CD4-positive, CD25-positive, alpha-beta regulatory T cell (primary cell): ENCODE results near the gene HNF1A. TPM values are rescaled to one million over a fixed set of nuclear protein-coding genes. Genes with fewer than 3 reads are reported as not detected.

ENCODE experiments used
- ATAC-seq, 2 donors: fragments of 150-1000 bp; cut with Tn5 transposase; one replicate each; pipeline ENCODE4 v1.10.0; 2021; ENCODE audit warnings: low read depth in 2 of 2, moderate number of reproducible peaks in 2 of 2, moderate library complexity in 1 of 2
- DNase-seq, 3 donors: peaks; one replicate each; pipeline versions ENCODE4 v3.0.0 to v3.0.0-alpha.2; 2012 to 2022; ENCODE audit warnings: mixed read lengths in 1 of 3
- H3K27ac ChIP-seq: one replicate; pipeline ENCODE4 v1.7.0; 2013; ENCODE audit warnings: mild to moderate bottlenecking, low read length; ENCODE audit not compliant: insufficient read depth, poor library complexity, severe bottlenecking
- H3K27me3 ChIP-seq: one replicate; pipeline ENCODE4 v1.7.0; 2013; ENCODE audit warnings: low read length; ENCODE audit not compliant: control insufficient read depth, insufficient read depth
- H3K36me3 ChIP-seq: one replicate; pipeline ENCODE4 v1.7.0; 2013; ENCODE audit warnings: mild to moderate bottlenecking, low read length, moderate library complexity; ENCODE audit not compliant: control insufficient read depth, insufficient read depth
- H3K4me1 ChIP-seq: 2 replicates; pipeline ENCODE4 v1.7.0; 2013; ENCODE audit warnings: mild to moderate bottlenecking, low read length; ENCODE audit not compliant: insufficient read depth, control insufficient read depth, poor library complexity, severe bottlenecking
- H3K4me3 ChIP-seq: one replicate; pipeline ENCODE4 v1.7.0; 2013; ENCODE audit warnings: low read depth, mild to moderate bottlenecking, low read length, moderate library complexity
- H3K9me3 ChIP-seq, 2 experiments: 1 replicate in 1 of 2; 2 replicates in 1 of 2; pipeline ENCODE4 v1.7.0; 2013; ENCODE audit warnings: low read length in 2 of 2, mild to moderate bottlenecking in 1 of 2, moderate library complexity in 1 of 2; ENCODE audit not compliant: control insufficient read depth in 2 of 2
- H3K27ac Mint-ChIP-seq, 3 donors: one replicate each; pipeline ENCODE4 v1.8.0; 2020 to 2022; ENCODE audit warnings: mild to moderate bottlenecking in 3 of 3, mixed read lengths in 3 of 3, moderate library complexity in 2 of 3
- H3K27me3 Mint-ChIP-seq: one replicate; pipeline ENCODE4 v1.8.0; 2022; ENCODE audit warnings: mild to moderate bottlenecking, mixed read lengths
- H3K36me3 Mint-ChIP-seq: one replicate; pipeline ENCODE4 v1.8.0; 2020; ENCODE audit warnings: mixed read lengths
- H3K4me1 Mint-ChIP-seq, 4 donors: one replicate each; pipeline ENCODE4 v1.8.0; 2020 to 2022; ENCODE audit warnings: mixed read lengths in 4 of 4, mild to moderate bottlenecking in 1 of 4
- H3K4me3 Mint-ChIP-seq, 4 donors: one replicate each; pipeline ENCODE4 v1.8.0; 2020 to 2022; ENCODE audit warnings: mild to moderate bottlenecking in 4 of 4, mixed read lengths in 4 of 4, moderate library complexity in 3 of 4
- H3K9me3 Mint-ChIP-seq, 7 donors: one replicate each; pipeline ENCODE4 v1.8.0; 2020 to 2022; ENCODE audit warnings: mixed read lengths in 7 of 7, mild to moderate bottlenecking in 3 of 7, moderate library complexity in 2 of 7
- polyA plus RNA-seq, 4 donors: library from polyadenylated mRNA; unstranded; fragments of 300-500 nt; fragmentation: Illumina TruSeq; gene quantifications; one replicate each; pipeline ENCODE4 v1.2.3, GENCODE V29; 2021
- total RNA-seq: library from RNA; stranded (reverse); gene quantifications from one replicate; pipeline ENCODE4 v1.2.3, GENCODE V29; 2022

HNF1A gene
- total and polyA plus RNA-seq, 5 donors from 2014 or later = not detected

DNA sequence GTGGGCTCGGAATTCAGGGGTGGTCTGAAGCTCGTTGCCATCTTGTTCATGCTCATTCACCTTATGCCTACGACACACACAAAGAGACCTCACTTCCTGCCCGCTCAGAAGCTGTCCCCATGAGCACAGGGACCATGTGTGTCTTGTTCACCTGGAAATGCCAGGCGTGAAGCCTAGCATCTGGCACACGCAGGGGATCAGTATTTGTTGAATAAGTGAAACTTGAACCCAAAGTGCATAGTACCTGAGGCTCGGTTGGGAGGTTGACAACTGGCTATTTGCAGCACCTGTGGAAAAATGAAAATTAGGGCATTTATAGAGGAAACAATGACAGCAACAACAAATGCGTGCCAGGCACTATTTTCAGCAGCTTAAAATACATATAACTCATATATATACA lies 32.5 kb downstream of the HNF1A start:
- Histone ChIP-seq H3K36me3 (peaks cover 56% of the 10 kb centered on the region), H3K27me3 (no peaks in the 10 kb centered on the region), H3K4me1 (peaks cover 5% of the 10 kb centered on the region), H3K9me3 (no peaks in the 10 kb centered on the region), H3K27ac (no peak overlapping the region), H3K4me3 (no peak overlapping the region)
- Mint-ChIP-seq H3K27ac (no peak overlapping the region), H3K36me3 (peaks cover 27% of the 10 kb centered on the region), H3K9me3 (no peaks in the 10 kb centered on the region), H3K4me1 (peaks cover 3 to 20% (median 14%) of the 10 kb centered on the region in 4 donors), H3K4me3 (no peak overlapping the region), H3K27me3 (no peaks in the 10 kb centered on the region)
- ATAC-seq (no peak), DNase-seq (no peak)

- Histone ChIP-seq H3K27me3 (no peaks in the 10 kb centered on the region), H3K4me3 (no peak overlapping the region), H3K4me1 (peaks cover 8% of the 10 kb centered on the region), H3K27ac (no peak overlapping the region), H3K9me3 (no peaks in the 10 kb centered on the region), H3K36me3 (peaks cover 52% of the 10 kb centered on the region)
- DNase-seq (no peak), ATAC-seq (no peak)
- Mint-ChIP-seq H3K36me3 (peaks cover 26% of the 10 kb centered on the region), H3K27me3 (no peaks in the 10 kb centered on the region), H3K4me3 (peak overlapping the region in 1 of 4 donors; percentile 10), H3K9me3 (no peaks in the 10 kb centered on the region), H3K4me1 (peaks cover 12 to 26% (median 18%) of the 10 kb centered on the region in 4 donors), H3K27ac (peak overlapping the region in 1 of 3 donors; percentile 5)
Measured at GRCh38 chr12:121011820-121012219, 33.5 kb downstream of the HNF1A start.

DNA sequence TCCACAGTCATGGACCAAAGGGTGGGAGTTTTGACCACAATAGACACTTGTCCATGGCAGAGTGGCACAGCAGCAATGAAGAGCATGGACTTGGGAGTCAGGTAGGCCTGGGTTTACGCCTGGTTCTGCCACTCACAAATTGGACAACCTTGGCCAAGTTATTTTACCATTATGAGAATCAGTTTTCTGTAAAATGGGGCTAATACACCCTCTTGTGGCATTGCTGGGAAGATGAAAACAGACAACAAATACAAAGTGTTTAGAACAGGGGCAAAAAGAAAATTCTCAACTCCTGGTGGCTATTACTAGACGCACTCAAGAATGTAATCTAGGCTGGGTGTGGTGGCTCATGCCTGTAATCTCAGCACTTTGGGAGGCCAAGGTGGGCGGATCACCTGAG lies 35.4 kb downstream of the HNF1A start:
- H3K27me3 ChIP-seq = no peaks in the 10 kb centered on the region
- H3K4me3 Mint-ChIP-seq = peak overlapping the region in 3 of 4 donors; percentile 14 to 55 (median 49)

DNA sequence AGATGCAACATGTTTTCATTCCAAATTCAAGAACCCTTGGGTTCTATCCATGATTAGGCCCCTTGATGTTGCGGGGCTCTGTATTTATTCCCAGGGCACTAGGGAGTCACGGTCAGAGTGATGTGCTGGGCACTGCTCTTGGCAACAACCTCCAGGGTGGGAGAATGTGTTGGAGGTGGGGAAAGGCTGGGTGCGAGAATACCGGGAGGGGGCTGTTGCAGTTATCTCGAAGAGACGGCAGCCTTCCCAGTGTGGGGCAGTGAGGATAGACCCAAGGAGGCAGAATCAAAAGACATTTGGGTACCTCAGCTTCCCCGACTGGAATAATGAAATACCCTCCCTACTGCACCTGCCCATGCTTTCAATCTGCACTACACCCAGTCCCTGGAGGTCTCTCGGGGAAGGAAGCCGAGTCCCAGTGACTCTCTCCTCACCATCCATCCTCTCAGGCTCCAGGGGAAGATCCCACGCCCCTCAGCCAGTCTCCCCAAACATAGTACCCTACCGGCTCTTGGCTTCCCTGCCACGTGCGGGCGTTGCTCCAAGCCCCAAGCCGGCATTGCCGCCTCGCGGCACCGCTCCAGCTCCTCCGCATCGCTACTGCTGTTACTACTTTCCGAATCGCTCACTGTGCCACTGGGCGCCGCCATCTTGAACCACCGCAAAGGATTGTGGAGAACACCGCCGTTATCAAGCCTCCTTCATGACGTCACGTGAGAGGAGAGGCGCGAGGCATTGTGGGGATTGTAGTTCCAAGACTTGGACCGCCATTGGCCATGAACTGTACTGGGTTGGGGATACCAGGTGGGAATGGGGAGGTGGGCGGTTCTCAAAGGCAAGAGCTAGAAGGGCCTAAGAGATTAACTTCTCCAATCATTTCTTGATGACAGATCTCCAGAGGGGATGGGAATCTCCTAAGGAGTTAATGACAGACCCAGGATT lies 37.8 kb downstream of the HNF1A start, which contains the start of gene C12orf43:
TSS of gene C12orf43 (minus strand) at position 663 of the 942 bp plus-strand sequence. CDS start at position 650, 13 bp downstream.
- DNase-seq = peak; percentile 85 to 93 (median 89)
- Mint-ChIP-seq H3K36me3 (peaks cover 31% of the 10 kb centered on the region), H3K27me3 (no peaks in the 10 kb centered on the region), H3K4me3 (peak within 1 kb of the TSS; percentile 88 to 94 (median 93)), H3K27ac (peak within 1 kb of the TSS; percentile 43 to 97 (median 93)), H3K9me3 (no peaks in the 10 kb centered on the region), H3K4me1 (peaks cover 12 to 26% (median 18%) of the 10 kb centered on the region in 4 donors)
- Histone ChIP-seq H3K36me3 (peaks cover 21% of the 10 kb centered on the region), H3K4me3 (peak within 1 kb of the TSS; percentile 95), H3K27ac (peak within 1 kb of the TSS; percentile 78), H3K27me3 (no peaks in the 10 kb centered on the region), H3K9me3 (no peaks in the 10 kb centered on the region), H3K4me1 (peaks cover 8% of the 10 kb centered on the region)
- peak; percentile 92 to 99 for ATAC-seq

More for the DNA sequence above, 35.4 kb downstream of the HNF1A start:
- Mint-ChIP-seq H3K36me3 (peaks cover 22% of the 10 kb centered on the region), H3K4me1 (peaks cover 12 to 26% (median 18%) of the 10 kb centered on the region in 4 donors), H3K9me3 (no peaks in the 10 kb centered on the region), H3K27me3 (no peaks in the 10 kb centered on the region), H3K27ac (no peak overlapping the region)
- peaks cover 8% of the 10 kb centered on the region for H3K4me1 ChIP-seq
- peaks cover 34% of the 10 kb centered on the region for H3K36me3 ChIP-seq
- no peak for DNase-seq
- no peaks in the 10 kb centered on the region for H3K9me3 ChIP-seq
- ATAC-seq = no peak
- no peak overlapping the region for H3K4me3 ChIP-seq
- H3K27ac ChIP-seq = no peak overlapping the region

DNA sequence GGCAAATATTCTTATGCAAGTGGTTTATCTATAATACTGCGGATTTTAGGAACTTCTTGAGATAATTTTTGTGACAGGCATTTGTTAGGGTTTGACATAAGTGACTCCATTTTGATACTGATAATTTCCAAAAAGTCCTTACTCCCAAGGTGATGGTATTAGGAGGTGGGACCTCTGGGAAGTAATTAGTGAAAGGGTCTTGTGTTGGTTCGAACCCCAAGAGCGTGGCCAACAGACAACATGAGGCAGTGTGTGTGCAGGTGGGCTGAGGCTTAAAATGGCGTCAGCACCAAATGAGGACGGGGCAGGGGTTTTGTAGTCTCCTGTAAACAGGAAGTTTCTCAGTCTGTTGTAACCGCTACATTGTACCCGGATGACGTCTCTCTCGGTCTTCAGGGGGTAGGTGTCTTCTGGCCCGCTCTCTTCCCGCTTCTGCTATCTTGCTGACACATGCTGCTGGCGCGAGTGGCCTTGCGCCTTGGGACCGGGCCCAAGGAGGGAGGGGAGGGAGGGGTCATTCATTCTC lies 39.7 kb downstream of the HNF1A start:
- no peaks in the 10 kb centered on the region for H3K27me3 Mint-ChIP-seq
- no peak overlapping the region for H3K4me3 ChIP-seq
- H3K36me3 Mint-ChIP-seq = peaks cover 25% of the 10 kb centered on the region
- peak overlapping the region in 1 of 3 donors; percentile 66 for H3K27ac Mint-ChIP-seq
- no peak for DNase-seq
- H3K9me3 Mint-ChIP-seq = no peaks in the 10 kb centered on the region
- no peak overlapping the region for H3K27ac ChIP-seq
- no peaks in the 10 kb centered on the region for H3K27me3 ChIP-seq
- no peak for ATAC-seq
- H3K9me3 ChIP-seq = no peaks in the 10 kb centered on the region
- peaks cover 10 to 21% (median 17%) of the 10 kb centered on the region in 4 donors for H3K4me1 Mint-ChIP-seq
- H3K36me3 ChIP-seq = peaks cover 12% of the 10 kb centered on the region
- no peak overlapping the region for H3K4me3 Mint-ChIP-seq
- peaks cover 8% of the 10 kb centered on the region for H3K4me1 ChIP-seq

- peaks cover 20% of the 10 kb centered on the region for H3K36me3 Mint-ChIP-seq
- DNase-seq = no peak
- H3K4me1 Mint-ChIP-seq = peaks cover 10 to 18% (median 16%) of the 10 kb centered on the region in 4 donors
- Histone ChIP-seq H3K4me1 (peaks cover 8% of the 10 kb centered on the region), H3K27me3 (no peaks in the 10 kb centered on the region), H3K4me3 (no peak overlapping the region), H3K27ac (no peak overlapping the region), H3K36me3 (peaks cover 16% of the 10 kb centered on the region), H3K9me3 (no peaks in the 10 kb centered on the region)
- H3K27me3 Mint-ChIP-seq = no peaks in the 10 kb centered on the region
- no peak overlapping the region for H3K4me3 Mint-ChIP-seq
- ATAC-seq = no peak
- no peaks in the 10 kb centered on the region for H3K9me3 Mint-ChIP-seq
- H3K27ac Mint-ChIP-seq = no peak overlapping the region
Measured at GRCh38 chr12:121018860-121019617, 40.7 kb downstream of the HNF1A start.

GRCh38 chr12:121021754-121022153 lies 43.4 kb downstream of the HNF1A start:
- Mint-ChIP-seq H3K4me1 (peaks cover 0 to 6% (median 4%) of the 10 kb centered on the region in 4 donors), H3K27me3 (no peaks in the 10 kb centered on the region), H3K9me3 (no peaks in the 10 kb centered on the region), H3K4me3 (no peak overlapping the region), H3K27ac (no peak overlapping the region), H3K36me3 (peaks cover 28% of the 10 kb centered on the region)
- DNase-seq = no peak
- H3K27ac ChIP-seq = no peak overlapping the region
- no peak for ATAC-seq
- no peak overlapping the region for H3K4me3 ChIP-seq
- H3K4me1 ChIP-seq = no peaks in the 10 kb centered on the region
- H3K27me3 ChIP-seq = no peaks in the 10 kb centered on the region
- H3K36me3 ChIP-seq = peaks cover 21% of the 10 kb centered on the region
- no peaks in the 10 kb centered on the region for H3K9me3 ChIP-seq
